HG03139 (cell line): ENCODE measurements around the gene FZD4.
"Not testable (repeated sequence)": the region's sequence is repeated elsewhere in the genome, so short reads cannot be mapped to it uniquely, and the experiment has no call there.

Source experiments
- ATAC-seq: cut with Tn5 transposase; IDR thresholded peaks from one replicate; pipeline ENCODE4 v1.9.1; 2021; ENCODE audit not compliant: unreplicated experiment

Gene FZD4

GRCh38 chr11:86955361-86956120 lies at the start of gene FZD4:
FZD4 (minus strand) TSS chr11:86955395; CDS start chr11:86955085, 310 bp downstream.
- ATAC-seq = peak; percentile 93

DNA sequence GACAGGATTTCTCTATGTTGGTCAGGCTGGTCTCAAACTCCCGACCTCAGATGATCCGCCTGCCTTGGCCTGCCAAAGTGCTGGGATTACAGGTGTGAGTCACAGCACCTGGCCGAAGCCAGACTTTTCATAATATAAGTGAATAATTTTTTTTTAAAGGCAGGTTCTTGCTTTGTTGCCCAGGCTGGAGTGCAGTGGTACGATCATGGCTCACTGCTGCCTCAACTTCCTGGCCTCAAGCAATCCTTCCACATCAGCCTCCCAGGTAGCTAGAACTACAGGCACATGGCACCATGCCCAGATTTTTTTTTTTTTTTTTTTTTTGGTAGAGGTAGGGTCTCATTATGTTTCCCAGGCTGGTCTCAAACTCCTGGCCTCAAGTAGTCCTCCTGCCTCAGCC lies 49.1 kb upstream of the FZD4 start:
- not testable (repeated sequence) for ATAC-seq

- ATAC-seq = no peak
Measured at GRCh38 chr11:87002918-87003317, 47.7 kb upstream of the FZD4 start.

DNA sequence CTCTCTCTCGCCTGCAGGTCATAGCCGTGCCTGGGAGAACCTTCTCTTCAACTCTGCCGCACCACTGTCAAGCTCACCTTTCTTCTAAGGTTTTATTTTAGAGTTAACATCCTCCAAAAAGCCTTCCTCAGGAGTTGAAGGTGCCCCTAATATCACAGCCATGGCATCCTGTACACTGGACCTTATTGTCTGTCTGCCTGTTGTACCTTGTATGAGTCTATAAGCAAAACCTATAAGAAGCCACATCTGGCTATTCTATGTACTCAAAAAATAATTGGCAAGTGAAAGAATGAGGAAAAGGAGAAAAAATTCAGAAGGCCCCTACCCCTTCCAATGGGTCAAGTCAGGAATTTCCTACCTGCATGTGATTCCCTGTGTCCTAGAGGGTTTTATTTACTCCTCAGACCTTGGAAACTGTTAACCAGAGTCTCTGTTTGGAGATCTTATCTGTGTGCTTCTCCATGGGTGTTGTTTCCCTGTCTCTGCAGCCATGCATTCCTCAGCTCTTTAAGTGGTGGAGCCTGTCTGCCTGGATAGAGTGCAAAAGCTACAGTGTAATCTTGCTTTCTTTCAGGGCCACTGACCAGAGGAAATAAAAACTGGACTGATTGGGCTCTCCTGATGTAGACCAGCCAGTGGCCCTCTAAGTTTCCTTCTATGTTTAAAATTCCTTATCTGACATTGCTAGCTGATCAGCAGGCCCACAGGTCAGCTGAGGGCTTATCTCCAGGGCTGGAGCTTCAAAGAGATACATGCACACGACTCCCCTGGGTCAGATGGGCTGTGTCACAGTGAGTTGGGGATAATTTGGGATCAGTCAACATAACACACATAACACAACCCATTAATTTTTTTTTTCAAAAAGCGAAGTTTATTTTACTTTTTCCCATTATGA lies 44.9 kb upstream of the FZD4 start:
- ATAC-seq = no peak

GRCh38 chr11:86999388-86999787 lies 44.2 kb upstream of the FZD4 start:
- no peak for ATAC-seq

DNA sequence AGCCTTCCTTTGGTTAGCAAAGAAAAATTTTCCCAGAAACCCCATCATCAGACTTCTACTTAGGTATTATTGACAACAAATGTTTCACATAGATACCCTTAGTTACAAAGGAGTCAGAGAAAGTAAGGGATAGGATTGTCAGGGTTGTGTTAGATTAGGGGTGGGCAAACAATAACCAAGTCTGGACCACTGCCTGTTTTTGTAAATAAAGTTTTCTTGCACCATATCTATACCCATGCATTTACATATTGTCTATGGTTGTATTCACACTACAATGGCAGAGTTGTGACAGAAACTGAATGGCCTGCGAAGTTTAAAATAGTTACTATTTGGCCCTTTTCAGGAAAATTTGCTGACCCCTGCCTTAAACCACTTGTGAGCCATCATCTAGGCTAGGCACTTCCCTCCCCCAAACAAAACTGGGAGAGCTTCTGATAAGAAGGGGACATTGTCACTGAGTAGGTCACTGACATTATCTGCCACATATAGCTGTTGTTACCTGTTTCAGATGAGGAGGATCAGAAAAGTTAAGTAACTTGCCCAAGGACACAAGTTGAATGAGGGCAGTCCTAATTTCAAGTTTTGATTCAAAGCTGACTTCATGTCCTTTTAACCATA lies 41.9 kb upstream of the FZD4 start:
- ATAC-seq = no peak

DNA sequence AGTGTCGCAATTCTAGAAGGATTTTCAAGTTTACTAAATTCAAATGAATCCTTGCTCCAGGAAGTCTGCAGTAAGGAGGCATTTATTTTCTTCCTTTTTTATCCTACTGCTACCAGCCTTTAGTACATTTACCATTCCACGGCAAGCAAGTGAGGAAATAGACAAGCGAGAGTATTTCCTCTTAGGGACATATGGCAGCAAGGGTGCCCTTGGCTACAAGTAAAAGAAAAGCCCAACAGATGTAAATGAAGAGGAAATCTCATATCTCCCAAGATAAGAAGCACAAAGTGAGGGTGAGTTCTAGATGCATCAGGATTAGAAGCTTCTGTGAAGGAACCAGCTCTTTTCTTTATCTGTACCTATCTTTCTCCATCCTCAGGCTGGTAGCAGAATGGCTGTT lies 37.8 kb upstream of the FZD4 start:
- ATAC-seq = no peak

DNA sequence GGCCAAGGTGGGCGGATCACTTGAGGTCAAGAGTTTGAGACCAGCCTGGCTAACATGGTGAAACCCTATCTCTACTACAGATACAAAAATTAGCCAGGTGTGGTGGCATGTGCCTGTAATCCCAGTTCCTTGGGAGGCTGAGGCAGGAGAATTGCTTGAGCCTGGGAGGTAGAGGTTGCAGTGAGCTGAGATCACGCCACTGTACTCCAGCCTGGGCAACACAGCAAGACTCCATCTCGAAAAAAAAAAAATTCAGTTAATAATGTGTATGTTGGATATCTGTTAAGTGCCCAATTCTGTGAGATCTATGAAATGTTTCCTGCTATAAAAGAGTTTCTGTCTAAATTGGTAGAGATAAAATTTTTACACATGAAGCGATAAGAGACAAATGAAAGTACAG lies 37.1 kb upstream of the FZD4 start:
- ATAC-seq = not testable (repeated sequence)

GRCh38 chr11:86991341-86991740 lies 36.1 kb upstream of the FZD4 start:
- ATAC-seq = no peak

DNA sequence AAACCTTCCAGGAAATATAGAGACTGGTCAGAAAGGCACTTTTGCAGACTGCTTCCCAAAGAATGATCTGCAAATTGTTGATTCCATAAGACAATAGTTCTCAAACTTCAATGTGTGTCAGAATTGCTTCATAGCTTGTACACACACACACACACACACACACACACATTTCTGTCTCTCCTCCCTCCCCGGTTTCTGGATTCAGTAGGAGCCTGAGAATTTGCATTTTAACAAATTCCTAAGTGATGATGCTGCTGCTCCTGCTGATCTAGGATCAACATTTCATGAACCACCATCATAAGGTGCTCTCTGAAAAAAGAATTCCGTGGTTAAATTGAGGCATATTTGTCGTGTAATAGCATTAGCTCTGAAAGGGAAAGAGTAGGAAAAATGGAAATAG lies 35.3 kb upstream of the FZD4 start:
- ATAC-seq = no peak

DNA sequence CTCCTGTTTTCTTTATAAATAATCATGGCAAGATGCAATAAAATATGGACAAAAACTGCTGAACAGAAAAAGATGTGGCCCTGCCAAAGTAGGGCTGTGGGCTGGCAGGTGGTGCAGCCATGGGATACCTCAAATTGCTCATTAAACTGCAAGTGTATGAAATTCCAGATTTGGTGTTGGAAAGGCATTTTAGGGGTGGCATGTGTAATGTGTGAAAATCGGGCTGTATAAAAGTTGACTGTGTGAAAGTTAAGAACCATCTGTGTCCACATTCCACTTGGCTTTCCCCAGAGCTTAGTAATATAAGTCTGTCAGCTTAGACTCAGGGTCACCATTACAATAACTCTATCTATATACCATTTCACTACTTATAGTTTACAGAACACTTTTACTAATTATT lies 34.8 kb upstream of the FZD4 start:
- no peak for ATAC-seq

DNA sequence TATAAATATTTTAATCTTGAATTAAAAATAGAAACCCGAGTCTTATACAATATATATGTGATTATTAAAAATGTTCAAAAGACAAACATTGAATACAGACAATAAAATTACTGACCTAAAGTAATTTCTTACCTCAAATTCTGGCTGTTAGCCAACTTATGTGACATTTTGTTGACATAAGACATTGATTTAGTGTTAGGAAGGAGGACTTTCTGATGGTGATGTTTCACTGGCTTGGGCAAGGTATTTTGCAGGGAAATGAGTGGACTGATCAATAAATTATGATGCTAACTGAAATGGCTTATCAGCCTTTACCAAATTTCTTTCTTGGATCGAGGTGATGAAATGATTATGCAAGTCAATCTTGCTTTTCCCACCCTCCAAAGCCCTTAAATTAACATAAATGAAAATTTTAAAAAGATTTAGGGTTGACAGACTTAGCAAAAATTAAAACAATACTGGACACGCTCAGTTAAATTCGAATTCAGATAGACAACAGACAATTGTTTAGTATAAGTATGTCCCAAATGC lies 33.2 kb upstream of the FZD4 start:
- ATAC-seq = no peak

DNA sequence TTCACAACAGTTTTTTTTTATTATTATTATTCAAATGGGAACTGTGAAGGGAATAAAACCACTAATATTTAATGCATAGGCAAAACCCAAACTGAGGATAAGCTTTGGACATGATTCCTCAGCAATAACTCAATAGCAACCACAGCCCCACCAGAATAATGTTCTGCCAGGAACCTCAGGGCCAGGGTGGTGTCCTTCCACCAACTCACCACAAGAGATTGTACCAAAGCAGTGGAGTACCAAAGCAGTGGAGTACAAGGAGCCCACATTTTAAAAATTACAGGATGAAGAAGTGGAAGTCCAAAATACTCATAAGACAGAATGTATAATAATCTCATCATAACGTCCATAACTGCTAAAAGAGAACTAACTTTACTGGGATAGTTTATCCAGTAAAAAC lies 32.5 kb upstream of the FZD4 start:
- ATAC-seq = no peak

- ATAC-seq = no peak
Measured at GRCh38 chr11:86984701-86985100, 29.5 kb upstream of the FZD4 start.

- no peak for ATAC-seq
Measured at GRCh38 chr11:86983021-86983488, 27.9 kb upstream of the FZD4 start.

GRCh38 chr11:86981777-86982540 lies 26.8 kb upstream of the FZD4 start:
- ATAC-seq = no peak

DNA sequence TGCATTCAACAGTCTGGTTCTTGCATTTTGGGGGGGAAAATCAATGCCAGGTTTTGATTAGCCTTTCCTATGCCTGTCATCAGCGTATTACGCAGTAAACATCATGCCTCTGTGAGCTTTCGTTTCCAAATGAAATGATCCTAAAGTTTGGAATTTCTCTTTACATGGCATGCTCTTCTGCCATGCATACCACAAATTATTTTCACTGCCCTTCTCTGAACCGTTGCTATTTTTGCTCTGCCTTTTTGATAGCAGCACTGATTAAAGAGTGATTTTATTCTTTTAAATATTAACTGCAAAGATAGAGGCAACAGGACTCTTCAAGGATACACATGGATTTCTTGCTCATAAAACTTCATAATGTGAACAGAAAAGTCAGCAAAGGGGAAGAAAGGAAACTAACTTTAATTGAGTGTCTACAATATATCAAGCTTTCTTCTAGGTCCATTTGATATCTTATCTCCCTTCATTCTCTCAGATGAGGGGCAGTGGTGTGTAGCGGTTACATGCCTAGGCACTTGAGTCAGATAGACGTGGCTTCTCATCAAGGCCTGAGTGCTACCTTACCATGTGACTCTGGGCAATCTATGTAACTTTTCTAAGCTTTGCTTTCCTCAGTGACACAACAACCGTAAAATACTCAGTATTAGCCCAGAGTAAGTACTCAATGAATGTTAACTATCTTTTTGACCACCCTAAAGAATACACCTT lies 25.0 kb upstream of the FZD4 start:
- no peak for ATAC-seq

- ATAC-seq = peak; percentile 75
Measured at GRCh38 chr11:86978756-86979608, 23.8 kb upstream of the FZD4 start.

- no peak for ATAC-seq
Measured at GRCh38 chr11:86978247-86978646, 23.1 kb upstream of the FZD4 start.
